Ascending aorta (tissue), 2 donors: ENCODE results near the gene IRF2BP2. TPM values are rescaled to one million over a fixed set of nuclear protein-coding genes. Genes with fewer than 3 reads are reported as not detected.

ENCODE experiments used
- DNase-seq, 2 donors: peaks; one replicate each; pipeline ENCODE4 v3.0.0-alpha.2; 2019; ENCODE audit warnings: low spot score in 2 of 2
- H3K27ac ChIP-seq, 2 donors: fragments of 200-600 bp; sonication (generic); one replicate each; pipeline ENCODE4 v1.5.1; 2016 to 2017; ENCODE audit warnings: mild to moderate bottlenecking in 1 of 2
- H3K27me3 ChIP-seq: fragments of 200-600 bp; sonication (generic); one replicate; pipeline ENCODE4 v1.5.1; 2017
- H3K36me3 ChIP-seq, 2 donors: fragments of 200-600 bp; sonication (generic); one replicate each; pipeline ENCODE4 v1.5.1; 2016
- H3K4me1 ChIP-seq, 2 donors: fragments of 200-600 bp; sonication (generic); one replicate each; pipeline ENCODE4 v1.5.1; 2016 to 2017; ENCODE audit warnings: mild to moderate bottlenecking in 1 of 2
- H3K4me3 ChIP-seq, 2 donors: fragments of 200-600 bp; sonication (generic); one replicate each; pipeline ENCODE4 v1.5.1; 2016 to 2017; ENCODE audit warnings: mild to moderate bottlenecking in 1 of 2
- H3K9me3 ChIP-seq, 2 donors: fragments of 200-600 bp; sonication (generic); one replicate each; pipeline ENCODE4 v1.5.1; 2016
- intact Hi-C: fragments of 100-400 bp; cut with DNase I; formaldehyde crosslinking; loops from one replicate; pipeline ENCODE4 v1.15.1; 2023
- total RNA-seq: library from RNA; depleted of rRNA; stranded (reverse); fragments of >200 nt; gene quantifications from one replicate; pipeline ENCODE4 v1.1.0, GENCODE V29; 2016
- TF ChIP-seq, protein P1 (sequence below), 3 experiments: fragments of 200-600 bp in 2 of 3; fragments of 450-650 bp in 1 of 3; sonication (generic) in 2 of 3; IDR thresholded peaks; one replicate each; pipeline ENCODE4 v1.5.1; 2016 to 2019; ENCODE audit warnings: antibody characterized with exemption in 3 of 3, mild to moderate bottlenecking in 1 of 3, moderate library complexity in 1 of 3

IRF2BP2 gene
- total RNA-seq, 1 donor from 2014 or later = 80.0 TPM

- Histone ChIP-seq H3K27ac (peak overlapping the region; percentile 72 to 86), H3K4me1 (peaks cover 16 to 43% of the 10 kb centered on the region in 2 donors), H3K36me3 (no peaks in the 10 kb centered on the region), H3K27me3 (no peaks in the 10 kb centered on the region), H3K9me3 (no peaks in the 10 kb centered on the region), H3K4me3 (no peak overlapping the region)
- DNase-seq = peak in 1 of 2 donors; percentile 22
- intact Hi-C loops = loop anchor here (10.0 kb wide), 2 partner anchors 744 to 924 kb away; partner anchors contain the start of genes ARID4B, B3GALNT2 and GGPS1
- TF ChIP-seq, protein P1, sequence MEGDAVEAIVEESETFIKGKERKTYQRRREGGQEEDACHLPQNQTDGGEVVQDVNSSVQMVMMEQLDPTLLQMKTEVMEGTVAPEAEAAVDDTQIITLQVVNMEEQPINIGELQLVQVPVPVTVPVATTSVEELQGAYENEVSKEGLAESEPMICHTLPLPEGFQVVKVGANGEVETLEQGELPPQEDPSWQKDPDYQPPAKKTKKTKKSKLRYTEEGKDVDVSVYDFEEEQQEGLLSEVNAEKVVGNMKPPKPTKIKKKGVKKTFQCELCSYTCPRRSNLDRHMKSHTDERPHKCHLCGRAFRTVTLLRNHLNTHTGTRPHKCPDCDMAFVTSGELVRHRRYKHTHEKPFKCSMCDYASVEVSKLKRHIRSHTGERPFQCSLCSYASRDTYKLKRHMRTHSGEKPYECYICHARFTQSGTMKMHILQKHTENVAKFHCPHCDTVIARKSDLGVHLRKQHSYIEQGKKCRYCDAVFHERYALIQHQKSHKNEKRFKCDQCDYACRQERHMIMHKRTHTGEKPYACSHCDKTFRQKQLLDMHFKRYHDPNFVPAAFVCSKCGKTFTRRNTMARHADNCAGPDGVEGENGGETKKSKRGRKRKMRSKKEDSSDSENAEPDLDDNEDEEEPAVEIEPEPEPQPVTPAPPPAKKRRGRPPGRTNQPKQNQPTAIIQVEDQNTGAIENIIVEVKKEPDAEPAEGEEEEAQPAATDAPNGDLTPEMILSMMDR (IDR thresholded peaks at IDR 0.05) = no peak
These were observed 28.8 kb downstream of the IRF2BP2 start for GRCh38 chr1:234581063-234581714.

DNA sequence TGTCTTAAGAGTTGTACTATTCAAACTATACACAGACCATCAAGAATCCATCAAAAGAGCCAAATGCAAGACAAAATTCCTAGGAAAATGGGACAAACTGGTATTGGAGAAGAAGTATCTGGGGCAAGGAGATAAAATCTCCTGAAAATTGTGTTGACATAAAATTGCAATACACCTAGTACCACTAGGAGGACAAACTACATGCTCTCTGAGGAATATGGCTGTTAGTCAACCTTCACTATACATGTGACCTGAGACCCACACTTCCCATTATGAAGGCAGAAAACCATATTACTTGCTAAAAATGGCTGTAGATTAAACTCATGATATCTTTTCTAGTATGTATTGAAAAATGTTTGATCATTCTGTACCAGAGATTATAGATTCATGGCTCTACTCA lies 30.0 kb downstream of the IRF2BP2 start:
- Histone ChIP-seq H3K4me1 (peaks cover 8 to 32% of the 10 kb centered on the region in 2 donors), H3K4me3 (no peak overlapping the region), H3K36me3 (no peaks in the 10 kb centered on the region), H3K9me3 (no peaks in the 10 kb centered on the region), H3K27me3 (no peaks in the 10 kb centered on the region), H3K27ac (no peak overlapping the region)
- intact Hi-C loops = loop anchor here (10.0 kb wide), 2 partner anchors 745 to 925 kb away; partner anchors contain the start of genes ARID4B, B3GALNT2 and GGPS1
- TF ChIP-seq, protein P1 (IDR thresholded peaks at IDR 0.05) = no peak
- DNase-seq = no peak

DNA sequence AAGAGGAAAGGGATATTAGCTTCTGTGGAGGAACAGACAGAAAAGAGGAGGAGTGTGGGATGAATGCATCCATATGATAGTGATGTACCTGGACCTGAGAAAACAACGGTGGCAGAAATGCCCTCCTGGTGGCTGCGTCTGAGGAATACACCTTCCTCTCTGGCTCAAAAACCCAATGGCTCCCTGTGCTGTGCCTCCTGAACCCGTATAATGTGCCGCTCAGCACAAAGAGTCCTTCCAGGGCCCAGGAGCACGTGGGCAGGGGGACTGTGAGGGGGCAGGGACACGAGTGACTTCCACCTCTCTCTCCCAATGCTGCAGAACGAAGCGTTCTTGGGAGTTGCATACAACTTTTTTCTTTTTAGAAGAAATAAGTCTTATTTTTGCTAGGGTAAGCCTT lies 31.2 kb downstream of the IRF2BP2 start:
- Histone ChIP-seq H3K4me3 (no peak overlapping the region), H3K27me3 (no peaks in the 10 kb centered on the region), H3K4me1 (peaks cover 5 to 20% of the 10 kb centered on the region in 2 donors), H3K27ac (no peak overlapping the region), H3K9me3 (no peaks in the 10 kb centered on the region), H3K36me3 (no peaks in the 10 kb centered on the region)
- intact Hi-C loops = no loop called here
- DNase-seq = peak in 1 of 2 donors; percentile 16
- TF ChIP-seq, protein P1 (IDR thresholded peaks at IDR 0.05) = no peak

DNA sequence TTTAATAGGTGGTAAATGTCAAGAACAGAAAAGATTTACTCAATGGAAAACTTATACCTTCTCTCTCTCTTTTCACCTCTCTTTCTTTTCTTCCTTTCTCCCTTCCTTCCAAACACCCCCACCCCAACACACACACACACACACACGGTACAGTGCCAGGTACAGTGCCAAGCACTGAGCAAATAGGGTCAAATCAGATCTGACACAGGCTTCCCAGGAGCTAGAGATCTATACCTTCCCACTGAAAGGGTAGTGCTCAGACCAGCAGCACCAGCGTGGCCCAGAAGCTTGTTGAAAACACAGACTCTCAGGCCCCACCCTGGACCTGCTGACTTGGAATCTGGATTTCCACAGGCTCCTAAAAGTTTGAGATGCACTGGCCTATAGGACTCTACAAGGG lies 31.9 kb downstream of the IRF2BP2 start:
- DNase-seq = peak in 1 of 2 donors; percentile 50
- Histone ChIP-seq H3K27ac (no peak overlapping the region), H3K4me3 (no peak overlapping the region), H3K4me1 (peaks cover 2 to 13% of the 10 kb centered on the region in 2 donors), H3K36me3 (no peaks in the 10 kb centered on the region), H3K9me3 (no peaks in the 10 kb centered on the region), H3K27me3 (no peaks in the 10 kb centered on the region)
- intact Hi-C loops = no loop called here
- TF ChIP-seq, protein P1 (IDR thresholded peaks at IDR 0.05) = no peak

DNA sequence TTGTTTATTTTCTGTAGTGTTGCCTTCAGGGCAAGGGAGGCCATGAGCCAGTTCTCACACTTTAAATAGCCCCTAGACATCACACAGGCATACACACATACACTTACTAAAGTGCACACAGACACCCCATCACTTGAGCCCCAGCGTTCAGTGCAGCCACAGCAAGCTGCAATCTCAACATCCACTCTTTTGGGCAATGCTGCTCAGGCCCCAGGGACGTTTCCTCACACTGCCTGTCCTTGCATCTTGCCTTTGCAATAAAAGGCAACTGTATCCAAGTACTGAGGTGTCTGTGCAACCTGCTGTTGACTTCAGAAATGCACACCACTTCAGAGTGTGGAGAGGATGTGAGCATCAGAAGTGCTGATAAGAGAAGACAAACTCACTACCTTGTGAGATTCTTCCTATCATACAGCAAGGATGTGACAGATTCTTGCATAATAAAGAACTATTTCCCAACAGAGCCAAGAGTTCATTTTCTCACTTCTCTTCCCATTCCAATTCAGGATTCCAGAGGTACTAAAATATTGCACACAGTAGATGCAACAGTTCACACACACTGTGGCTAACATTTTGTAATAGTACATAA lies 36.2 kb downstream of the IRF2BP2 start:
- Histone ChIP-seq H3K4me3 (no peak overlapping the region), H3K27ac (no peak overlapping the region)
- intact Hi-C loops = no loop called here

More for the DNA sequence above, 36.2 kb downstream of the IRF2BP2 start:
- peak in 1 of 2 donors; percentile 59 for DNase-seq
- TF ChIP-seq, protein P1 (IDR thresholded peaks at IDR 0.05) = no peak
- no peaks in the 10 kb centered on the region for H3K4me1 ChIP-seq
- no peaks in the 10 kb centered on the region for H3K27me3 ChIP-seq
- H3K36me3 ChIP-seq = no peaks in the 10 kb centered on the region
- H3K9me3 ChIP-seq = no peaks in the 10 kb centered on the region
